ENCODE measurements around the gene G6PC3.
A peak's percentile ranks its signal among the peaks of the same experiment; 100 is the strongest.

Gene G6PC3

GRCh38 chr17:44094701-44095387 is 24.3 kb downstream of the G6PC3 start:
- Histone ChIP-seq H3K36me3 (ENCODE audit: control insufficient read depth in 2 of 2, insufficient read depth in 1 of 2, low read length in 2 of 2) (peaks cover 0 to 25% of the 10 kb centered on the region in 2 experiments; a peak in 2 of 3 replicates), H3K9me3 (ENCODE audit: control insufficient read depth, insufficient read depth, low read depth, low read length) (no peaks in the 10 kb centered on the region), H3K4me3 (ENCODE audit: low read depth, low read length) (no peak overlapping the region), H3K27ac (ENCODE audit: extremely low read depth, low read depth, low read length) (no peak overlapping the region; the same call in 1 of the 2 replicates), H3K4me1 (ENCODE audit: control insufficient read depth, insufficient read depth, low read length) (peaks cover 10% of the 10 kb centered on the region; the same call in 1 of the 2 replicates)
- TF ChIP-seq ZNF121 (tag by site-specific recombination; IDR thresholded peaks at IDR 0.05) (peak; percentile 90), ZNF664 (tag by site-specific recombination; IDR thresholded peaks at IDR 0.05) (peak; percentile 52; the same call in 1 of the 2 replicates), HOXC10 (CRISPR knock-in tag; IDR thresholded peaks at IDR 0.05) (no peak), ZNF473 (tag by site-specific recombination; IDR thresholded peaks at IDR 0.05) (no peak), ZNF701 (tag by site-specific recombination; IDR thresholded peaks at IDR 0.05) (no peak), ZBTB20 (tag by site-specific recombination; IDR thresholded peaks at IDR 0.05) (no peak), IKZF3 (tag by site-specific recombination; IDR thresholded peaks at IDR 0.05) (no peak)
- ChIA-PET POLR2A (interaction anchor here (0.6 to 1.5 kb wide), 10 partner anchors 8 to 239 kb away, joined by 3 to 9 read pairs (median 4); partner anchors contain the start of genes G6PC3 and TMUB2), CTCF (interaction anchor here (0.6 to 4.6 kb wide), 6 partner anchors 10 to 76 kb away, joined by 3 to 33 read pairs (median 3); partner anchors contain the start of gene G6PC3)

- 0 out of 2 replicates have a peak, but pooled peaks have one; percentile 10 for TF ChIP-seq SCRT2 (tag by site-specific recombination; IDR thresholded peaks at IDR 0.05)
- no peak for TF ChIP-seq ZNF416 (tag by site-specific recombination; IDR thresholded peaks at IDR 0.05)
- 0 out of 2 replicates have a peak, but pooled peaks have one; percentile 74 for TF ChIP-seq OVOL3 (tag by site-specific recombination; IDR thresholded peaks at IDR 0.05)
- TF ChIP-seq ZNF692 (tag by site-specific recombination; IDR thresholded peaks at IDR 0.05) = no peak
- TF ChIP-seq ZNF223 (tag by site-specific recombination; IDR thresholded peaks at IDR 0.05) = peak; percentile 49; the same call in 1 of the 2 replicates
- no peak overlapping the region; the same call in 1 of the 2 replicates for H3K27ac ChIP-seq (ENCODE audit: extremely low read depth, low read depth, low read length)
- no peaks in the 10 kb centered on the region for H3K9me3 ChIP-seq (ENCODE audit: control insufficient read depth, insufficient read depth, low read depth, low read length)
- CTCF ChIA-PET = interaction anchor here (0.6 to 4.6 kb wide), 7 partner anchors 11 to 107 kb away, joined by 3 to 33 read pairs (median 3); partner anchors contain the start of gene G6PC3
- POLR2A ChIA-PET = interaction anchor here (0.6 to 1.5 kb wide), 11 partner anchors 8 to 240 kb away, joined by 3 to 9 read pairs (median 3); partner anchors contain the start of genes G6PC3 and TMUB2
- H3K4me1 ChIP-seq (ENCODE audit: control insufficient read depth, insufficient read depth, low read length) = peaks cover 10% of the 10 kb centered on the region; the same call in 1 of the 2 replicates
- H3K4me3 ChIP-seq (ENCODE audit: low read depth, low read length) = no peak overlapping the region
- H3K36me3 ChIP-seq (ENCODE audit: control insufficient read depth in 2 of 2, insufficient read depth in 1 of 2, low read length in 2 of 2) = peaks cover 0 to 25% of the 10 kb centered on the region in 2 experiments; a peak in 2 of 3 replicates
Observed at GRCh38 chr17:44095388-44095646, 24.8 kb downstream of the G6PC3 start.

GRCh38 chr17:44095647-44096496 is 25.3 kb downstream of the G6PC3 start:
- POLR2A ChIA-PET = interaction anchor here (0.6 to 1.5 kb wide), 11 partner anchors 9 to 240 kb away, joined by 3 to 9 read pairs (median 3); partner anchors contain the start of genes G6PC3 and TMUB2
- Histone ChIP-seq H3K4me1 (ENCODE audit: control insufficient read depth, insufficient read depth, low read length) (peaks cover 10% of the 10 kb centered on the region; the same call in 1 of the 2 replicates), H3K27ac (ENCODE audit: extremely low read depth, low read depth, low read length) (peak overlapping the region; percentile 73), H3K36me3 (ENCODE audit: control insufficient read depth in 2 of 2, insufficient read depth in 1 of 2, low read length in 2 of 2) (peaks cover 0 to 24% of the 10 kb centered on the region in 2 experiments; a peak in 2 of 3 replicates), H3K9me3 (ENCODE audit: control insufficient read depth, insufficient read depth, low read depth, low read length) (no peaks in the 10 kb centered on the region), H3K4me3 (ENCODE audit: low read depth, low read length) (peak overlapping the region; percentile 33)
- CTCF ChIA-PET = interaction anchor here (0.6 to 4.6 kb wide), 14 partner anchors 11 to 152 kb away, joined by 3 to 33 read pairs (median 4); partner anchors contain the start of gene G6PC3
- TF ChIP-seq MYNN (tag by site-specific recombination; IDR thresholded peaks at IDR 0.05; ENCODE audit: borderline replicate concordance) = no peak
- peak; percentile 88 for TF ChIP-seq PRDM10 (tag by site-specific recombination; IDR thresholded peaks at IDR 0.05)
- TF ChIP-seq ZSCAN23 (tag by site-specific recombination; IDR thresholded peaks at IDR 0.05) = 0 out of 2 replicates have a peak, but pooled peaks have one; percentile 34
- TF ChIP-seq ZXDB (tag by site-specific recombination; IDR thresholded peaks at IDR 0.05) = no peak
- TF ChIP-seq PRDM6 (tag by site-specific recombination; IDR thresholded peaks at IDR 0.05) = no peak; the same call in 1 of the 2 replicates
- TF ChIP-seq ZFP37 (tag by site-specific recombination; IDR thresholded peaks at IDR 0.05) = no peak
- TF ChIP-seq ZBTB21 (tag by site-specific recombination; IDR thresholded peaks at IDR 0.05) = no peak
- no peak for TF ChIP-seq ZSCAN18 (tag by site-specific recombination; IDR thresholded peaks at IDR 0.05)
